ENCODE data around the gene PCDHGA8. TPM values are rescaled to one million over a fixed set of nuclear protein-coding genes. Genes with fewer than 3 reads are reported as not detected.
A peak's percentile ranks its signal among the peaks of the same experiment; 100 is the strongest.

Gene PCDHGA8
- total RNA-seq, 6 experiments from 2014 or later: 0.27 to 0.88 (median 0.50) TPM

DNA sequence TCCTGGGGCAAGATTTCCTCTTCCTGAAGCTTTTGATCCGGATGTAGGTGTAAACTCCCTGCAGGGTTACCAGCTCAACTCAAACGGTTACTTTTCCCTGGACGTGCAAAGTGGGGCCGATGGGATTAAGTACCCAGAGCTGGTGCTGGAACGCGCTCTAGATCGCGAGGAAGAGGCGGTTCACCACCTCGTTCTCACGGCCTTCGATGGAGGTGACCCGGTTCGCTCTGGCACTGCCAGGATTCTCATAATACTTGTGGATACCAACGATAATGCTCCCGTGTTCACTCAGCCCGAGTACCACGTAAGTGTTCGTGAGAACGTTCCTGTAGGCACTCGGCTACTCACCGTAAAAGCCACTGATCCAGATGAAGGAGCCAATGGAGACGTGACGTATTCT lies 36.8 kb upstream of the PCDHGA8 start:
- Histone ChIP-seq H3K36me3 (no peaks in the 10 kb centered on the region), H3K4me3 (no peak overlapping the region), H3K9me3 (peaks cover 0 to 3% (median 0%) of the 10 kb centered on the region in 4 donors), H3K27me3 (peaks cover 0 to 1% of the 10 kb centered on the region in 2 donors), H3K27ac (no peak overlapping the region), H3K4me1 (no peaks in the 10 kb centered on the region)
- DNase-seq (no peak), ATAC-seq (no peak)
- TF ChIP-seq, protein P1, sequence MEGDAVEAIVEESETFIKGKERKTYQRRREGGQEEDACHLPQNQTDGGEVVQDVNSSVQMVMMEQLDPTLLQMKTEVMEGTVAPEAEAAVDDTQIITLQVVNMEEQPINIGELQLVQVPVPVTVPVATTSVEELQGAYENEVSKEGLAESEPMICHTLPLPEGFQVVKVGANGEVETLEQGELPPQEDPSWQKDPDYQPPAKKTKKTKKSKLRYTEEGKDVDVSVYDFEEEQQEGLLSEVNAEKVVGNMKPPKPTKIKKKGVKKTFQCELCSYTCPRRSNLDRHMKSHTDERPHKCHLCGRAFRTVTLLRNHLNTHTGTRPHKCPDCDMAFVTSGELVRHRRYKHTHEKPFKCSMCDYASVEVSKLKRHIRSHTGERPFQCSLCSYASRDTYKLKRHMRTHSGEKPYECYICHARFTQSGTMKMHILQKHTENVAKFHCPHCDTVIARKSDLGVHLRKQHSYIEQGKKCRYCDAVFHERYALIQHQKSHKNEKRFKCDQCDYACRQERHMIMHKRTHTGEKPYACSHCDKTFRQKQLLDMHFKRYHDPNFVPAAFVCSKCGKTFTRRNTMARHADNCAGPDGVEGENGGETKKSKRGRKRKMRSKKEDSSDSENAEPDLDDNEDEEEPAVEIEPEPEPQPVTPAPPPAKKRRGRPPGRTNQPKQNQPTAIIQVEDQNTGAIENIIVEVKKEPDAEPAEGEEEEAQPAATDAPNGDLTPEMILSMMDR (IDR thresholded peaks at IDR 0.05): no peak
- no peak for TF ChIP-seq POLR2A (IDR thresholded peaks at IDR 0.05)
- intact Hi-C loops (cut with DNase I): no loop called here
- 45% methylated on average over 24 of the region's 24 CpGs for WGBS (ENCODE audit: insufficient coverage, low coverage, low lambda C conversion rate, missing lambda C conversion rate)

DNA sequence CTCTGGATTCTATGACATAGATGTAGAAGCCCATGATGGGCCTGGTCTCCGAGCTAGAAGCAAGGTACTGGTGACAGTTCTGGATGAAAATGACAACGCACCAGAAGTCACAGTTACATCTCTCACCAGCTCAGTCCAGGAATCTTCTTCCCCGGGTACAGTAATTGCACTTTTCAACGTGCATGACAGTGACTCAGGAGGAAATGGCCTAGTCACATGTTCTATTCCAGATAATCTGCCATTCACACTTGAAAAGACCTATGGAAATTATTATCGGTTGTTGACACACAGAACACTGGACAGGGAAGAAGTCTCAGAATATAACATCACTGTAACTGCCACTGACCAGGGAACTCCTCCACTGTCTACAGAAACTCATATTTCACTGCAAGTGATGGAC lies 36.3 kb upstream of the PCDHGA8 start:
- H3K27me3 ChIP-seq: peaks cover 0 to 3% of the 10 kb centered on the region in 2 donors
- DNase-seq (no peak), ATAC-seq (no peak)
- WGBS (ENCODE audit: insufficient coverage, low coverage, low lambda C conversion rate, missing lambda C conversion rate): 68% methylated on average over 5 of the region's 5 CpGs
- no peaks in the 10 kb centered on the region for H3K36me3 ChIP-seq
- no peak overlapping the region for H3K4me3 ChIP-seq
- no peak overlapping the region for H3K27ac ChIP-seq
- no peak for TF ChIP-seq POLR2A (IDR thresholded peaks at IDR 0.05)
- TF ChIP-seq, protein P1 (IDR thresholded peaks at IDR 0.05): no peak
- intact Hi-C loops (cut with DNase I): no loop called here
- H3K4me1 ChIP-seq: no peaks in the 10 kb centered on the region
- peaks cover 0 to 3% (median 0%) of the 10 kb centered on the region in 4 donors for H3K9me3 ChIP-seq

DNA sequence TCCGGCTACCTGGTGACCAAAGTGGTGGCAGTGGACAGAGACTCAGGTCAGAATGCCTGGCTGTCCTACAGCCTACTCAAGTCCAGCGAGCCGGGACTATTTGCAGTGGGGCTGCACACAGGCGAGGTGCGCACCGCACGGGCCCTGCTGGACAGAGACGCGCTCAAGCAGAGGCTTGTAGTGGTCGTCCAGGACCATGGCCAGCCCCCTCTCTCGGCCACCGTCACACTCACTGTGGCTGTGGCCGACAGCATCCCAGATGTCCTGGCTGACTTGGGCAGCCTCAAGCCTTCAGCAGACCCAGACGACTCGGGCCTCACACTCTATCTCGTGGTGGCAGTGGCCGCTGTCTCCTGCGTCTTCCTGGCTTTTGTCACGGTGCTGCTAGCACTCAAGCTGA lies 35.5 kb upstream of the PCDHGA8 start:
- Histone ChIP-seq H3K27ac (no peak overlapping the region), H3K36me3 (no peaks in the 10 kb centered on the region), H3K4me3 (no peak overlapping the region), H3K9me3 (peaks cover 0 to 3% (median 0%) of the 10 kb centered on the region in 4 donors), H3K27me3 (peaks cover 0 to 3% of the 10 kb centered on the region in 2 donors), H3K4me1 (no peaks in the 10 kb centered on the region)
- WGBS (ENCODE audit: insufficient coverage, low coverage, low lambda C conversion rate, missing lambda C conversion rate): 21% methylated on average over 5 of the region's 19 CpGs
- TF ChIP-seq, protein P1 (IDR thresholded peaks at IDR 0.05): no peak
- no peak for TF ChIP-seq POLR2A (IDR thresholded peaks at IDR 0.05)
- intact Hi-C loops (cut with DNase I): no loop called here
- DNase-seq (no peak), ATAC-seq (no peak)

DNA sequence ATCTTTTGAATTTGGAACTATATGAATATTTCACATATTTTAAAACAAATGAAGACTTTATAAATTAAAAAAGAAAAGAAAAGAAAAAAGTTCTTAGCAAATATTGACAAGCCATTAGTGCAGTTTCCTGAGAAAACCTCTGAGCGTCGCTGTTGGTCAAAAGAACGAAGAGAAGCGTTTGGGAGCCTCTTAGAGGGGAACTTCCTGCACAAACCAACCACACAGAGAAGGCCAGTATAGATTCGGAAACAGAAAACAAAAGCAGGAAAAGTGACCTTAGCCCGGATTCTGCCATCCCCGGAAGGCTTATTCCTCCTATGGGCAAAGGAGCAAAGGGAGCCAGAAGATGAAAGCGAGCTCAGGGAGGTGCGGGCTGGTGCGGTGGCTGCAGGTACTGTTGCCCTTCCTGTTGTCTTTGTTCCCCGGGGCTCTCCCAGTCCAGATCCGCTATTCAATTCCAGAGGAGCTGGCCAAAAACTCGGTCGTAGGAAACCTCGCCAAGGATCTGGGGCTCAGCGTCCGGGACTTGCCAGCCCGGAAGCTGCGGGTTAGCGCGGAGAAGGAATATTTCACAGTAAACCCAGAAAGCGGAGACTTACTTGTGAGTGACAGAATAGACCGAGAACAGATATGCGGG lies 32.5 kb upstream of the PCDHGA8 start, which contains the start of gene PCDHGB2:
Gene PCDHGB2 (plus strand): TSS at position 205 of the 637 bp plus-strand sequence. CDS start 142 bp downstream, at position 347.
- H3K9me3 ChIP-seq: peaks cover 0 to 3% (median under 1%) of the 10 kb centered on the region in 4 donors
- ATAC-seq: peak in 3 of 4 donors; percentile 22 to 40 (median 31)
- H3K27me3 ChIP-seq: peaks cover 0 to 3% of the 10 kb centered on the region in 2 donors
- DNase-seq: no peak
- intact Hi-C loops (cut with DNase I): no loop called here
- WGBS (ENCODE audit: insufficient coverage, low coverage, low lambda C conversion rate, missing lambda C conversion rate): 24% methylated on average over 24 of the region's 24 CpGs
- no peak within 1 kb of the TSS for H3K27ac ChIP-seq
- H3K36me3 ChIP-seq: no peaks in the 10 kb centered on the region
- H3K4me1 ChIP-seq: no peaks in the 10 kb centered on the region
- TF ChIP-seq, protein P1 (IDR thresholded peaks at IDR 0.05): peak in 2 of 4 donors; percentile 6 to 29
- no peak for TF ChIP-seq POLR2A (IDR thresholded peaks at IDR 0.05)
- no peak within 1 kb of the TSS for H3K4me3 ChIP-seq
